ENCODE measurements around the gene PLPP1.

The PLPP1 gene
- 4.7 to 6.9 reads per million in 2 donors for total RNA-seq

GRCh38 chr5:55534436-55535198, at the start of gene PLPP1:
Gene PLPP1, minus strand, starts transcription at chr5:55534964. Its CDS starts 335 bp downstream, at chr5:55534629.
- peak; percentile 74 to 91 (median 74) for DNase-seq

DNA sequence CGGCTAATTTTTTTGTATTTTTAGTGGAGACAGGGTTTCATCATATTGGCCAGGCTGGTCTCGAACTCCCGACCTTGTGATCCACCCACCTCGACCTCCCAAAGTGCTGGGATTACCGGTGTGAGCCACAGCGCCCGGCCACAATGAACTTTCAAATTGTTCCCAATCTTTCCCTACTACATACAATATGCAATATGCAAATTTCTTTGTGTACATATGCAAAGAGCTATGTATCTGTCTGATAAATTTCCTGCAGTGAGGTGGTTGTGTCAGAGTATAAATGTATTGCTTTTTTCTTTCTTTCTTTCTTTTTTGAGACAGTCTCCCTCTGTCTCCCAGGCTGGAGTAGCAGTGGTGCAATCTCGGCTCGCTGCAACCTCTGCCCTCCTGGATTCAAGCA, 48.8 kb upstream of the PLPP1 start:
- no peak for DNase-seq

DNA sequence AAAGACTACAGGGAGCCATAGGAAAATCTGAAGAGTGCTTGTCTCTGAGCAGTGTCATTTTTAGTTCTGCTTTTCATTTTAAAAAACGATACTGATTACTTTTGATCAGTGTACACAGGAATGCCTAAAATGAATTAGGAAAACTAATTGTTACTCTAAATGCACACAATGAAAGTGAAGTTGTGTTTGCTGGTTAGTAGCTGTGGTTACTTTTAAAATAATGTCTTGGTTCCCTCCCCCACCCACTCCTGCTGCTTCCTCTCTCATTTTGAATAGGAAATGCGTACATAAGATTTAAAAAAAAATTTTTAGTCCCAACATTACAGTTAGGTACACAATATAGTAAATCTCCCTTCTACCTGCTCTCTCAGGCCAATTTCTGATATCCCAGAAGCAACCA, 47.5 kb upstream of the PLPP1 start:
- peak in 1 of 5 experiments; percentile 82 for DNase-seq

DNA sequence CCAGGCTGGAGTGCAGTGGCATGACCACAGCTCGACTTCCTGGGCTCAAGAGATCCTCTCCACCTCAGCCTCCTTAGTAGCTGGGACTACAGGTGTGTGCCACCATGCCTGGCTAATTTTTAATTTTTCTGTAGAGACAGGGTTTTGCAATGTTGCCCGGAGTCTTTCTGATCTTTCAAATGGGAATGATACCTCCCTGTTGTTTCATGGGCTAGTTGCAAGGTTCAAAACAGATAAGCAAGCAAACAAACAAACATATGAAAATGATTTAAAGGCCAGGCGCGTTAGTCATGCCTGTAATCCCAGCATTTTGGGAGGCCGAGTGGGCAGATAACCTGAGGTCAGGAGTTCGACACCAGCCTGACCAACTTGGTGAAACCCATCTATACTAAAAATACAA, 45.3 kb upstream of the PLPP1 start:
- DNase-seq: no peak

GRCh38 chr5:55578771-55579170, 44.0 kb upstream of the PLPP1 start:
- DNase-seq: no peak

DNA sequence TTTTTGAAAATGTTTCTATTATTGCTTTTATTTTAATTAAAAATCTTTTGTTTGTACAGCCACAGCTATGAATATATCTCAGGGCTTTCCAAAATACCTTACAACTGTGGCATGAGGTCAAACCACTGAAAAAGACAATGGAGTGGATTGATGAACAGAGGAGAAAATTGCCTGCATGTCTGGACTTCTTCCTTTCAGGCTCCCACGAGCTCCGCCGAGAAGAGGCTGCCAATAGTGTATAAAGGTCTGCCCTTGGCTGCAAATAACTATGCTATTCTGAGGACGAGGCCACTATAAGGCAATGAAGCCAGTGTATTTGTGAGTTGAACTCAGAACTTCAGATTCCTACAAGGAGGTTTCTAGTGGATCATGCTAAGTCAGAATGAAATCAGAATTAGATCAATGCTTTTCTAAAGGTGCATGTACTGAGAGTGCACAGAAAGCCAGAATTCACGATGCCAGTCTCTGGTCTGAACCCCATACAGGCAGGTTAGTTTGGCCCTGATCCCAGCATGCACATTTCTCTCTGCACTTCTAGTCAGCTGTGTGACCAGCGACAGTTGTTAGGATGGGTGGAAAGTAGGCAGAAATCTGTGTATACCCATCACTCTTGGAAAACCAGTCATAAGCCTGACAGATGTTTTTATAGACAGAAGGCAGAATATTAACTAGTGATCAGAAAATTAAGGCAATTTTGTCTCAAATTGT, 42.7 kb upstream of the PLPP1 start:
- DNase-seq: no peak

DNA sequence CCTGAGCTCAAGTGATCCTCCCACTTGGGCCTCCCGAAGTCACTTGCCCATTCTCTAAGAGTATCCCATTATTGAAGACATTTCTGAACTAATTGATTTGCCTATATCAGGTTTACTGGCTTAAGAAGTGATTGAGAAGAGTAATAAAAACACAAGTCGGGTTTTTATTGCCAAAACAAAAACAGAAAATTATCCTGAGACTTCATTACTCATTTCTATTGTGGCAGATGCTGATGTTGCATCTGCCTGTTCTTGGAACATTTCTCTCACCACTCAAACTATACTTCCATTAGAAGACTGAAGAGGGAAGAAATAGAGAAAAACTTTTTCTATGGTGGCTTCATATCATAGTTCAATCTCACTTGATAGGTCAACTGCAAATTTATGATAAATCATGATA, 41.9 kb upstream of the PLPP1 start:
- DNase-seq: peak in 1 of 5 experiments; percentile 30

GRCh38 chr5:55575815-55576583, 41.2 kb upstream of the PLPP1 start:
- peak in 1 of 5 experiments; percentile 82 for DNase-seq

DNA sequence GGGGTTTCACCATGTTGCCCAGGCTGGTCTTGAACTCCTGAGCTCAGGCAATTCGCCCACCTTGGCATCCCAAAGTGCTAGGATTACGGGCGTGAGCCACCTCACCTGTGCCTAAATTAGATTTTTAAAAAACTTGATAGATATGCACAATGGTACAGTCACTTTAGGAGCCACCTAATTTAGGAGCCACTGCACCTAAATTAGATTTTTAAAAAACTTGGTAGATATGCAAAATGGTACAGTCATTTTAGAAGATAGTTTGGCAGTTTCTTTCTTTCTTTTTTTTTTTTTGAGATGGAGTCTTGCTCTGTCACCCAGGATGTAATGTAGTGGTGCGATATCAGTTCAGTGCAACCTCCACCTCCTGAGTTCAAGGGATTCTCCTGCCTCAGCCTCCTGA, 37.8 kb upstream of the PLPP1 start:
- DNase-seq: peak in 1 of 5 experiments; percentile 24

DNA sequence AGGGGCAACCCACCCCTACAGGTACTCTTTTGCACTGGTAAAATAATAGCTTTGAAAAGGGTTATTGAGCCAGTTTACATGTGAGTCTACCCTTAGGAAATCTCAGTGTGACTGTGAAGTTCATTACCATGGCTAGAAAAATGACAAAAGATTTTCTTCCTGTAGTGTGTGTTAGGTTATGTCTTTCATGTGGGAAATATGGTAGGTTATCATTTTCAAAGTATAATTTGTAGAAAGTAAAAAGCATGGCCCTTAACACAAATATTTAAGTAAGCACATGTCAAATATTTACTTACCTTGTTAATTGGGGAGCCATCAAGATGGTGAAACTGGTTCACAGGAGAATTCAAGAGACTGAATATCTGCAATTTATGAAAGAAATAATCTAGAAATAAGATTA, 37.3 kb upstream of the PLPP1 start:
- no peak for DNase-seq

DNA sequence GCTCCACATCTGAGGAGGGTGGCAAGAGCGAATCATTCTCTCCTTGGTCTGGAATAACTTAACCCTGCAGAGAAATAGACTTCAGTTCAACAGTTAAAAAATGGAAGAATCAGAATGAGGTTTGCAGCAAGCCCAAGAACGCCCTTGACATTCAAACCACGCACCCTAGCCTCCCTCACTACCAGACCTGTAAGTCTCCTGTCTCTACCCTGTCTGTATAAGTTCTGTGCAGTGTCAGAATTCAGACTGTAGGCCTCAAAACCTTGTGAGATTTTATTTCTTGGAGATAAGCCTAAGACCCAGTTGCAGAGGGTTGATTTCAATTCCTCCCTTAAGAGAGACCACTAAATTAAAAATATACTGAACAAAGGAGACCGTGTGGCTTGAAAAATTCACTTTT, 35.8 kb upstream of the PLPP1 start:
- DNase-seq: no peak

- no peak for DNase-seq
Measured at GRCh38 chr5:55570026-55570425, 35.3 kb upstream of the PLPP1 start.

- DNase-seq: no peak
Measured at GRCh38 chr5:55569513-55569865, 34.7 kb upstream of the PLPP1 start.

GRCh38 chr5:55568654-55569512, 34.1 kb upstream of the PLPP1 start:
- no peak for DNase-seq

- DNase-seq: peak in 1 of 5 experiments; percentile 87
Measured at GRCh38 chr5:55564721-55565120, 30.0 kb upstream of the PLPP1 start.

- no peak for DNase-seq
Measured at GRCh38 chr5:55558484-55558883, 23.7 kb upstream of the PLPP1 start.

- DNase-seq: no peak
Measured at GRCh38 chr5:55557123-55557522, 22.4 kb upstream of the PLPP1 start.

DNA sequence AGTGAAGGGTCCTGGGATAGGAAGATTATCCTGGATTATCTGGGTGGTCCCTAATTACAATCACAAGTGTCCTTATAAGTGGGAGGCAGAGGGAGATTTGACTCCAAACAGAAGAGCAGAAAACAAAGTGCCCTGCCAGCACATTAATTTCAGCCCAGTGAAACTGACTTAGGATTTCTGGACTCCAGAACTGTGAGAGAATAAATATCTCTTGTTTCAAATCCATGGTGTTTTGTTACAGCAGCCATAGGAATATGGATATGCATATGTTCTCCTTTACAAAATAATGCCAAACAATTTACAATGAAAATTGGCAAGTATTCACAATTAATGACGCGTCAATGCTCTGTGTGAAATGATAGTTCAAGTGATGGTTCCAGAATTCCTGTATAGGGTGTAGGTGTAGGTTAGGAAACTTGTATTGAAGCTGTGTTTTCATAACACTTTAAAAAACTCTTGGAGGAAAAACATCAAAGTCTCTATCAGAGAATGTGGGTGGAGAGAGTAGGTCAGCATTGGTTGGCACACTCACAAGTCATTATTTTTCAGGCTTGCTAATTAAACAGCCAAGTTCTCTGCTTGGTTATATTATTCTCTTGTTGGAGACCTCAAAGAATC, 19.9 kb upstream of the PLPP1 start:
- DNase-seq: no peak

GRCh38 chr5:55551904-55552303, 17.1 kb upstream of the PLPP1 start:
- DNase-seq: no peak

DNA sequence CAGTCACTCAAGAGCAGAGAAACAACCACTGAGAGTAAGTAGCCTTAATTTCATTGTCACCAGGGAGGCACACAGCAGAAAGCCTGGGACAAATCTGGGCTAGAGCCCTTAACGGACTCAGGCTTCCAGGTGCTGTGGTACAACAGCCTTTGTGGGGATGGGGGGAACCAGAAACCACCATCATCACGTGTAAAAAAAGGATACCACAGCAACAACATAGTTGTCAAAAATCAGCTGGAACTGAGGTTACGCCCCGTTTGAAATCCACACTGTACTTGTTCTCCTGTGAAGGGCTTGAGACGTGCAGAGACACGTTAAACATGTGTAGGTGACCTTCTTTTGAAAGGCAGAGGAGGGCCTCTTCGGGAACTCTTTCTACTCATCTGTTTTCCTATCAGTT, 16.6 kb upstream of the PLPP1 start:
- no peak for DNase-seq

DNA sequence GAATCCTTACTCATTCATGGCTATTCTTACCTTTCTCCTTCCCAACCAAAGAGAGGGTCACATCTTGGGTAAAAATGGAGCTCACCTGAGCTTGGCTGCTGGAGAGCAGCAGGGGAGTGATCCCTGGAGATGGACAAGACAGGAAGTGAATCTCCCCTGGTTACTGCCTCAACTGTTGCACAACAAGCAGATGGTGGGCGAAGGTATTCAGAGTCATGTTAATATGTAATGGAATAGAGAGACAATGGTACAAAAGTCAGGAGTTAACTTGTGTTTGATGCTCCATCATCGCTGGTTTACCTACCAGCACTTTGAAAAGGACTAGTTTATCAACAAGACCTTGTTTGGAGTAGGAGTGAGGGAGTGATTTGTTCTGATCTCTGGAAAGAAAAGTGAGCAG, 13.0 kb upstream of the PLPP1 start:
- DNase-seq: no peak

GRCh38 chr5:55546947-55547346, 12.2 kb upstream of the PLPP1 start:
- no peak for DNase-seq
